Type B pancreatic cell (in vitro differentiated cells): ENCODE data around the gene PHLDB3. TPM values are rescaled to one million over a fixed set of nuclear protein-coding genes. Genes with fewer than 3 reads are reported as not detected.
A peak's percentile ranks its signal among the peaks of the same experiment; 100 is the strongest.

Experiments
- DNase-seq: peaks from one replicate; pipeline ENCODE4 v3.0.0; 2021; ENCODE audit warnings: mixed read lengths; ENCODE audit not compliant: unreplicated experiment; ENCODE audit errors: extremely low spot score
- H3K27ac Mint-ChIP-seq: 2 replicates; pipeline ENCODE4 v1.8.0; 2021; ENCODE audit warnings: mild to moderate bottlenecking, mixed read lengths
- H3K27me3 Mint-ChIP-seq: 2 replicates; pipeline ENCODE4 v1.8.0; 2021; ENCODE audit warnings: mixed read lengths
- H3K36me3 Mint-ChIP-seq: 2 replicates; pipeline ENCODE4 v1.8.0; 2021; ENCODE audit warnings: mixed read lengths
- H3K4me1 Mint-ChIP-seq: one replicate; pipeline ENCODE4 v1.8.0; 2021; ENCODE audit warnings: mixed read lengths; ENCODE audit not compliant: unreplicated experiment
- H3K4me3 Mint-ChIP-seq: 2 replicates; pipeline ENCODE4 v1.8.0; 2021; ENCODE audit warnings: mild to moderate bottlenecking, mixed read lengths
- H3K9me3 Mint-ChIP-seq: 2 replicates; pipeline ENCODE4 v1.8.0; 2021; ENCODE audit warnings: mixed read lengths
- CTCF ChIP-seq: fragments of 200-600 bp; sonication (generic); conservative IDR thresholded peaks from 2 replicates; pipeline ENCODE4 v1.5.0; 2021; ENCODE audit warnings: antibody characterized with exemption, mild to moderate bottlenecking
- long read RNA-seq: library from polyadenylated mRNA; unstranded; transcript quantifications from one replicate; pipeline ENCODE4 v2.0.0, GENCODE V29; 2020
- total RNA-seq: library from RNA; stranded (reverse); gene quantifications from 2 replicates; pipeline ENCODE4 v1.2.1, GENCODE V29; 2021; ENCODE audit warnings: low replicate concordance

PHLDB3 gene
- total RNA-seq: 37.9 and 114 TPM in 2 replicates
- long read RNA-seq, transcript PHLDB3-205 (4 exons, 808 nt): major isoform, 5 of 8 reads
- long read RNA-seq, partial matches to known transcripts: 1 of 8 reads
- long read RNA-seq, other reads (novel, unspliced or antisense): 2 of 8 reads

- no peak for TF ChIP-seq CTCF
- H3K4me3 Mint-ChIP-seq: peak within 1 kb of the TSS; percentile 99
- H3K36me3 Mint-ChIP-seq: peaks cover 20% of the 10 kb centered on the region
- no peaks in the 10 kb centered on the region for H3K9me3 Mint-ChIP-seq
- peaks cover 23% of the 10 kb centered on the region for H3K4me1 Mint-ChIP-seq
- H3K27me3 Mint-ChIP-seq: no peaks in the 10 kb centered on the region
- H3K27ac Mint-ChIP-seq: peak within 1 kb of the TSS; percentile 97
- peak; percentile 77 for DNase-seq
Observed at GRCh38 chr19:43504426-43505185, at the start of gene PHLDB3. Gene PHLDB3 (minus strand): TSS chr19:43504746. CDS start chr19:43504118, 628 bp downstream.

- no peaks in the 10 kb centered on the region for H3K9me3 Mint-ChIP-seq
- TF ChIP-seq CTCF: no peak
- H3K4me3 Mint-ChIP-seq: no peak overlapping the region
- DNase-seq: no peak
- H3K4me1 Mint-ChIP-seq: no peaks in the 10 kb centered on the region
- H3K36me3 Mint-ChIP-seq: peaks cover 13% of the 10 kb centered on the region
- no peaks in the 10 kb centered on the region for H3K27me3 Mint-ChIP-seq
- no peak overlapping the region for H3K27ac Mint-ChIP-seq
Observed at GRCh38 chr19:43553656-43554055, 49.1 kb upstream of the PHLDB3 start.

- no peaks in the 10 kb centered on the region for H3K4me1 Mint-ChIP-seq
- no peaks in the 10 kb centered on the region for H3K27me3 Mint-ChIP-seq
- H3K36me3 Mint-ChIP-seq: peaks cover 17% of the 10 kb centered on the region
- no peak for TF ChIP-seq CTCF
- no peaks in the 10 kb centered on the region for H3K9me3 Mint-ChIP-seq
- H3K4me3 Mint-ChIP-seq: no peak overlapping the region
- no peak overlapping the region for H3K27ac Mint-ChIP-seq
- DNase-seq: no peak
Observed at GRCh38 chr19:43552616-43553015, 48.1 kb upstream of the PHLDB3 start.

GRCh38 chr19:43552198-43552450 lies 47.6 kb upstream of the PHLDB3 start:
- Mint-ChIP-seq H3K27ac (no peak overlapping the region), H3K36me3 (peaks cover 17% of the 10 kb centered on the region), H3K9me3 (no peaks in the 10 kb centered on the region), H3K27me3 (no peaks in the 10 kb centered on the region), H3K4me3 (no peak overlapping the region), H3K4me1 (no peaks in the 10 kb centered on the region)
- no peak for DNase-seq
- no peak for TF ChIP-seq CTCF

- no peak for TF ChIP-seq CTCF
- H3K4me1 Mint-ChIP-seq: no peaks in the 10 kb centered on the region
- H3K4me3 Mint-ChIP-seq: no peak overlapping the region
- no peak overlapping the region for H3K27ac Mint-ChIP-seq
- no peak for DNase-seq
- H3K9me3 Mint-ChIP-seq: no peaks in the 10 kb centered on the region
- peaks cover 17% of the 10 kb centered on the region for H3K36me3 Mint-ChIP-seq
- no peaks in the 10 kb centered on the region for H3K27me3 Mint-ChIP-seq
Observed at GRCh38 chr19:43551399-43552197, 47.1 kb upstream of the PHLDB3 start.
